ENCODE data around the gene NIPSNAP2. TPM values are rescaled to one million over a fixed set of nuclear protein-coding genes. Genes with fewer than 3 reads are reported as not detected.

Gene NIPSNAP2
- total RNA-seq, 1 donor from 2014 or later = 33.3 TPM

- DNase-seq (ENCODE audit: low spot score in 2 of 2) = no peak
- Histone ChIP-seq H3K4me1 (peaks cover 0 to 6% of the 10 kb centered on the region in 2 donors), H3K27ac (no peak overlapping the region), H3K36me3 (peaks cover 0 to 4% of the 10 kb centered on the region in 2 donors), H3K4me3 (no peak overlapping the region), H3K9me3 (no peaks in the 10 kb centered on the region), H3K27me3 (no peaks in the 10 kb centered on the region)
- TF ChIP-seq, protein P1, sequence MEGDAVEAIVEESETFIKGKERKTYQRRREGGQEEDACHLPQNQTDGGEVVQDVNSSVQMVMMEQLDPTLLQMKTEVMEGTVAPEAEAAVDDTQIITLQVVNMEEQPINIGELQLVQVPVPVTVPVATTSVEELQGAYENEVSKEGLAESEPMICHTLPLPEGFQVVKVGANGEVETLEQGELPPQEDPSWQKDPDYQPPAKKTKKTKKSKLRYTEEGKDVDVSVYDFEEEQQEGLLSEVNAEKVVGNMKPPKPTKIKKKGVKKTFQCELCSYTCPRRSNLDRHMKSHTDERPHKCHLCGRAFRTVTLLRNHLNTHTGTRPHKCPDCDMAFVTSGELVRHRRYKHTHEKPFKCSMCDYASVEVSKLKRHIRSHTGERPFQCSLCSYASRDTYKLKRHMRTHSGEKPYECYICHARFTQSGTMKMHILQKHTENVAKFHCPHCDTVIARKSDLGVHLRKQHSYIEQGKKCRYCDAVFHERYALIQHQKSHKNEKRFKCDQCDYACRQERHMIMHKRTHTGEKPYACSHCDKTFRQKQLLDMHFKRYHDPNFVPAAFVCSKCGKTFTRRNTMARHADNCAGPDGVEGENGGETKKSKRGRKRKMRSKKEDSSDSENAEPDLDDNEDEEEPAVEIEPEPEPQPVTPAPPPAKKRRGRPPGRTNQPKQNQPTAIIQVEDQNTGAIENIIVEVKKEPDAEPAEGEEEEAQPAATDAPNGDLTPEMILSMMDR (IDR thresholded peaks at IDR 0.05) = no peak
- intact Hi-C loops (cut with DNase I) = no loop called here
Measured at GRCh38 chr7:55969391-55969790, 5.0 kb downstream of the NIPSNAP2 start.

GRCh38 chr7:55970561-55970960, 6.2 kb downstream of the NIPSNAP2 start:
- H3K36me3 ChIP-seq = peaks cover 0 to 4% of the 10 kb centered on the region in 2 donors
- H3K4me1 ChIP-seq = peaks cover 0 to 3% of the 10 kb centered on the region in 2 donors
- H3K4me3 ChIP-seq = no peak overlapping the region
- no peak for DNase-seq (ENCODE audit: low spot score in 2 of 2)
- no peaks in the 10 kb centered on the region for H3K9me3 ChIP-seq
- no peaks in the 10 kb centered on the region for H3K27me3 ChIP-seq
- intact Hi-C loops (cut with DNase I) = no loop called here
- H3K27ac ChIP-seq = no peak overlapping the region
- TF ChIP-seq, protein P1 (IDR thresholded peaks at IDR 0.05) = no peak

DNA sequence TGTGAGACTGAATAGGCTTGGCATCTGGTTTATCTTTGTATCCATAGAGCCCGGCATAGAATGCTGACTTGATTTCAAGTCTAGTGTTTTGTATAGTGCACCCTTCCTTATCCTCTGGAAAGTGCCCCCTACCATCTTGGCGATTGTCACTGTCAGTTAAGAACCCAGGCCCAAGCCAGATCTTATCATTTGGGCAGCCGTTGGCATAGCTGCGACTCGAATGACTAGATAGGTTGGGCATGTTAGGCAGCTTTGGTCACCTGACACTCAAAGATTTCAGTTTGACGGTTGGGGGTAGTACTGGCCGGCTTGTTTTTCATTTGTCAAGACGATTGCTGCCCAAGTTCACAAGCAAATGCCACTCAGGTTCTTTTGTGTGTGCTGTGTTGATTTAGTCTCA, 6.6 kb downstream of the NIPSNAP2 start:
- Histone ChIP-seq H3K27me3 (no peaks in the 10 kb centered on the region), H3K36me3 (peaks cover 0 to 4% of the 10 kb centered on the region in 2 donors), H3K27ac (no peak overlapping the region), H3K9me3 (no peaks in the 10 kb centered on the region), H3K4me1 (no peaks in the 10 kb centered on the region), H3K4me3 (no peak overlapping the region)
- intact Hi-C loops (cut with DNase I) = no loop called here
- TF ChIP-seq, protein P1 (IDR thresholded peaks at IDR 0.05) = no peak
- no peak for DNase-seq (ENCODE audit: low spot score in 2 of 2)

DNA sequence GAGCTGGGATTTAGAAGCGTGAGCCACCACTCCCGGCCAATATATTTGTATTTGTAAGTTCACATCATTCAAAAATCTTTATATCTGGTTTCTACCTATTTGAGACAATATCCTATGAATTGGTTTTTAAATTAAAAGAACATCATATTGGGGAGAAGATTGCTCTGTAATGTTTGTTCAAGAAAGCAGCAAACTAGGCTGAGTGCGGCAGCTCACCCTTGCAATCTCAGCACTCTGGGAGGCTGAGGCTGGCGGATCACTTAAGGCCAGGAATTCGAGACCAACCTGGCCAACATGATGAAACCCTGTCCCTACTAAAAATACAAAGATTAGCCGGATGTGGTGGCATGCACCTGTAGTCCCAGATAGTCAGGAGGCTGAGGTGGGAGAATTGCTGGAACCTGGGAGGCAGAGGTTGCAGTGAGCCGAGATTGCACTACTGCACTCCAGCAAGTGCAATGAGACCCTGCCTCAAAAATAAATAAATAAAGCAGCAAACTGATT, 9.4 kb downstream of the NIPSNAP2 start:
- DNase-seq (ENCODE audit: low spot score in 2 of 2) = no peak
- no peaks in the 10 kb centered on the region for H3K4me1 ChIP-seq

GRCh38 chr7:55975988-55976633, 11.7 kb downstream of the NIPSNAP2 start:
- Histone ChIP-seq H3K9me3 (no peaks in the 10 kb centered on the region), H3K4me3 (no peak overlapping the region), H3K36me3 (peaks cover 15 to 31% of the 10 kb centered on the region in 2 donors), H3K27ac (no peak overlapping the region), H3K27me3 (no peaks in the 10 kb centered on the region), H3K4me1 (no peaks in the 10 kb centered on the region)
- TF ChIP-seq, protein P1 (IDR thresholded peaks at IDR 0.05) = no peak
- DNase-seq (ENCODE audit: low spot score in 2 of 2) = no peak
- intact Hi-C loops (cut with DNase I) = no loop called here

More for the DNA sequence above, 9.4 kb downstream of the NIPSNAP2 start:
- H3K27me3 ChIP-seq = no peaks in the 10 kb centered on the region
- H3K4me3 ChIP-seq = no peak overlapping the region
- H3K27ac ChIP-seq = no peak overlapping the region
- peaks cover 0 to 9% of the 10 kb centered on the region in 2 donors for H3K36me3 ChIP-seq
- intact Hi-C loops (cut with DNase I) = no loop called here
- TF ChIP-seq, protein P1 (IDR thresholded peaks at IDR 0.05) = no peak
- H3K9me3 ChIP-seq = no peaks in the 10 kb centered on the region
